ENCODE results near the gene ADAMTSL3. TPM values are rescaled to one million over a fixed set of nuclear protein-coding genes. Genes with fewer than 3 reads are reported as not detected.

Gene ADAMTSL3
- total and polyA plus RNA-seq, 2 of the 4 experiments (the other 2 are of a cell fraction): under 0.01 to 0.02 TPM

- WGBS, 2 experiments (ENCODE audit: extremely low coverage in 2 of 2, insufficient read length in 1 of 2): no CpG with 5 or more reads among the region's 8 CpGs
- H3K27me3 ChIP-seq (ENCODE audit: control insufficient read depth, insufficient read depth, low read length): no peaks in the 10 kb centered on the region
- no peaks in the 10 kb centered on the region for H4K20me1 ChIP-seq (ENCODE audit: insufficient read depth, low read length)
- H2AFZ ChIP-seq (replicated peaks; ENCODE audit: low read length, poor library complexity): peak overlapping the region; percentile 84
- no peak overlapping the region for H3K4me3 ChIP-seq (ENCODE audit: insufficient read depth, low read depth, low read length)
- no peak overlapping the region for H2BK15ac ChIP-seq (ENCODE audit: low read depth, low read length)
- no peak overlapping the region for H3K18ac ChIP-seq (ENCODE audit: low read depth, low read length)
- H3K27ac ChIP-seq (ENCODE audit: insufficient read depth, low read length): no peak overlapping the region
- H3K56ac ChIP-seq (ENCODE audit: extremely low read depth, insufficient read depth, low read length): no peak overlapping the region
- no peak overlapping the region for H3K9ac ChIP-seq (ENCODE audit: low read depth, low read length)
- H2AK9ac ChIP-seq (replicated peaks; ENCODE audit: low read depth, low read length, poor library complexity): no peak overlapping the region
- H4K5ac ChIP-seq (ENCODE audit: low read depth, low read length): no peak overlapping the region
- no TSS peak for BruUV-seq (replicated peaks)
- H2AK5ac ChIP-seq (ENCODE audit: low read depth, low read length): no peak overlapping the region
- dilution Hi-C loops (cut with HindIII; ENCODE audit: low sequenced_read_pairs, unreplicated experiment) (no loop called here), in situ Hi-C loops (cut with MboI; ENCODE audit: low sequenced_read_pairs) (no loop called here), intact Hi-C loops (cut with micrococcal nuclease) (no loop called here)
- ChIA-PET POLR2A (ENCODE audit: unreplicated experiment) (interaction anchor here (0.7 kb wide), 1 partner anchor 152 kb away, joined by 3 read pairs; no protein-coding TSS in a partner anchor), CTCF (interaction anchor here (0.6 to 0.9 kb wide), 7 partner anchors 9 to 74 kb away, joined by 3 to 6 read pairs (median 3); no protein-coding TSS in a partner anchor)
- no peak overlapping the region for H3K23ac ChIP-seq (ENCODE audit: low read depth, low read length)
- no peaks in the 10 kb centered on the region for H3K79me1 ChIP-seq (ENCODE audit: low read depth in 1 of 2, low read length in 2 of 2)
- no peak overlapping the region for H4K8ac ChIP-seq (ENCODE audit: low read depth in 2 of 2, low read length in 2 of 2)
- no peak overlapping the region for H2BK120ac ChIP-seq (ENCODE audit: low read depth, low read length)
- H3K4ac ChIP-seq (ENCODE audit: low read depth, low read length): no peak overlapping the region
- DNase-seq (peak; percentile 14), ATAC-seq (ENCODE audit: low read depth) (peak; percentile 42; the same call in 1 of the 2 replicates)
- no peaks in the 10 kb centered on the region for H3K4me1 ChIP-seq (ENCODE audit: control insufficient read depth, insufficient read depth, low read length)
- TF ChIP-seq CTCF (conservative IDR thresholded peaks at IDR 0.05; ENCODE audit: low read depth, low read length) (peak; percentile 33), RAD21 (IDR thresholded peaks at IDR 0.05; ENCODE audit: low read length) (peak; percentile 28; the same call in 1 of the 2 replicates), FOS (IDR thresholded peaks at IDR 0.05; ENCODE audit: low read depth, low read length) (no peak)
- H3K9me1 ChIP-seq (ENCODE audit: insufficient read depth, low read length): no peaks in the 10 kb centered on the region
- H2BK20ac ChIP-seq (ENCODE audit: low read depth, low read length): no peak overlapping the region
- H3K36me3 ChIP-seq (ENCODE audit: control insufficient read depth, insufficient read depth, low read length): no peaks in the 10 kb centered on the region
- H3K14ac ChIP-seq (replicated peaks; ENCODE audit: low read depth, low read length): no peak overlapping the region
- H4K91ac ChIP-seq (ENCODE audit: insufficient read depth, low read depth, low read length): no peak overlapping the region
- H2BK5ac ChIP-seq (ENCODE audit: low read depth, low read length, poor library complexity, severe bottlenecking): no peak overlapping the region
- no peaks in the 10 kb centered on the region for H3K9me3 ChIP-seq (ENCODE audit: control insufficient read depth, insufficient read depth, low read length)
- H3K4me2 ChIP-seq (ENCODE audit: low read depth, low read length): no peak overlapping the region
Observed at GRCh38 chr15:83837945-83838571, 184.1 kb downstream of the ADAMTSL3 start.
